Nephron (organoid): ENCODE data around the gene PYROXD2.
A peak's percentile ranks its signal among the peaks of the same experiment; 100 is the strongest.

ENCODE experiments used
- H3K27ac Mint-ChIP-seq, 3 experiments: 2 replicates each; pipeline ENCODE4 v1.8.0; 2020; ENCODE audit warnings: mixed read lengths in 3 of 3, mild to moderate bottlenecking in 2 of 3, moderate library complexity in 1 of 3
- H3K27me3 Mint-ChIP-seq: 2 replicates; pipeline ENCODE4 v1.8.0; 2021; ENCODE audit warnings: low read depth, mild to moderate bottlenecking, moderate library complexity, mixed read lengths
- H3K36me3 Mint-ChIP-seq: 2 replicates; pipeline ENCODE4 v1.8.0; 2020; ENCODE audit warnings: low read depth, mixed read lengths
- H3K4me1 Mint-ChIP-seq: 2 replicates; pipeline ENCODE4 v1.8.0; 2020; ENCODE audit warnings: mixed read lengths
- H3K4me3 Mint-ChIP-seq, 3 experiments: 2 replicates each; pipeline ENCODE4 v1.8.0; 2020; ENCODE audit warnings: mild to moderate bottlenecking in 3 of 3, mixed read lengths in 3 of 3, moderate library complexity in 2 of 3
- H3K9me3 Mint-ChIP-seq: 2 replicates; pipeline ENCODE4 v1.8.0; 2020; ENCODE audit warnings: mixed read lengths
- TF ChIP-seq, protein P1 (sequence below), 3 experiments: fragments of 200-600 bp; sonication (generic); IDR thresholded peaks; one replicate each; pipeline ENCODE4 v1.5.0; 2021; ENCODE audit warnings: antibody characterized with exemption in 3 of 3; ENCODE audit not compliant: unreplicated experiment in 3 of 3

The PYROXD2 gene

DNA sequence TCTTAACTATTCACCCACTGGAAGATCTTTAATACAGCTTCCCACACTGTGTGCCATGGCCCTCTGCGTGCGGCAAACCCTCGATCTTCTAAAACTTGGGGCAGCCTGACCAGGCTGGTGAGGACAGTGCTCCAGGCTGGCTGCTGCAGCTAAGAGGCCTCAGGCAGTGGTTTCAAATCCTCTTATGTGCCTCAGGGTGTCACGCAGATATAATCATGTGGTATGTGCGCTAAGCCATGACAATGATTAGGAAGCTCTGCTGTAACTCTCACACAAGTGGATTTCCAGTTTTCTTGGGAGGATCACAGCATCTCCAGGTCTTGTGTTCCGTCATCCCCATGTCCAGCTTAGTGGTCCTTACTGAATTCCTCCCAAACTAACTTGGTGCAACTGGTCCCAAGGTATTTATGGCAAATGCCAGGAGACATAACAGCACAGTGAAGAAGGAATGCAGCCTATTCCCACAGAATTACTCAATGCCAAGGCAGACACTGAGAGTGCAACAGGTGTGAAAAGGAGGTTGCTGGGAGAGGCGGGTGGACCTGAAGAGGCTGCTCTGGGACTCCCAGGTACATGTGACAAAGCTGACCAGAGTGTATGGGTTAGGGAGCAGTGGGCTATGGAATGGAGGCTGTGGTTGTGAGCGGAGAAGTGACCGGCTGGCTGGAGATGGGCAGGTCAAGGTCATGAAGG is 29.5 kb upstream of the PYROXD2 start:
- Mint-ChIP-seq H3K27me3 (peaks cover 3% of the 10 kb centered on the region), H3K9me3 (no peaks in the 10 kb centered on the region), H3K36me3 (peaks cover 45% of the 10 kb centered on the region)

DNA sequence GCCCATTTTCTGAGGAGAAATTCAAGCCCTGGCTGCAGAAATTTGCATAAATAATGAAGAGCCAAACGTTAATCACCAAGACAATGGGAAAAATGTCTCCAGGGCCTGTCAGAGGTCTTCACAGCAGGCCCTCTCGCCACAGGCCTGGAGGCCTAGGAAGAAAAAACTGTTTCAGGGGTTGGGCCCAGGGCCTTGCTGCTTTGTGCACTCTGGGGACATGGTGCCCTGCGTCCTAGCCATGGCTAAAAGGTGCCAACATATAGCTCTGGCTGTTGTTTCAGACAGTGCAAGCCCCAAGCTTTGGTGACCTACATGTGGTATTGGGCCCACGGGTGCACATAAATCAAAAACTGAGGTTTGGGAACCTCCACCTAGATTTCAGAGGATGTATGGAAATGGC is 23.7 kb upstream of the PYROXD2 start:
- Mint-ChIP-seq H3K9me3 (no peaks in the 10 kb centered on the region), H3K4me3 (no peak overlapping the region), H3K4me1 (no peaks in the 10 kb centered on the region), H3K27me3 (no peaks in the 10 kb centered on the region), H3K27ac (no peak overlapping the region), H3K36me3 (peaks cover 80% of the 10 kb centered on the region)
- TF ChIP-seq, protein P1, sequence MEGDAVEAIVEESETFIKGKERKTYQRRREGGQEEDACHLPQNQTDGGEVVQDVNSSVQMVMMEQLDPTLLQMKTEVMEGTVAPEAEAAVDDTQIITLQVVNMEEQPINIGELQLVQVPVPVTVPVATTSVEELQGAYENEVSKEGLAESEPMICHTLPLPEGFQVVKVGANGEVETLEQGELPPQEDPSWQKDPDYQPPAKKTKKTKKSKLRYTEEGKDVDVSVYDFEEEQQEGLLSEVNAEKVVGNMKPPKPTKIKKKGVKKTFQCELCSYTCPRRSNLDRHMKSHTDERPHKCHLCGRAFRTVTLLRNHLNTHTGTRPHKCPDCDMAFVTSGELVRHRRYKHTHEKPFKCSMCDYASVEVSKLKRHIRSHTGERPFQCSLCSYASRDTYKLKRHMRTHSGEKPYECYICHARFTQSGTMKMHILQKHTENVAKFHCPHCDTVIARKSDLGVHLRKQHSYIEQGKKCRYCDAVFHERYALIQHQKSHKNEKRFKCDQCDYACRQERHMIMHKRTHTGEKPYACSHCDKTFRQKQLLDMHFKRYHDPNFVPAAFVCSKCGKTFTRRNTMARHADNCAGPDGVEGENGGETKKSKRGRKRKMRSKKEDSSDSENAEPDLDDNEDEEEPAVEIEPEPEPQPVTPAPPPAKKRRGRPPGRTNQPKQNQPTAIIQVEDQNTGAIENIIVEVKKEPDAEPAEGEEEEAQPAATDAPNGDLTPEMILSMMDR (IDR thresholded peaks at IDR 0.05; ENCODE audit: unreplicated experiment in 3 of 3) = no peak

More for the DNA sequence above, 29.5 kb upstream of the PYROXD2 start:
- H3K4me3 Mint-ChIP-seq = peak overlapping the region; percentile 57 to 83 (median 79)
- TF ChIP-seq, protein P1 (IDR thresholded peaks at IDR 0.05; ENCODE audit: unreplicated experiment in 3 of 3) = no peak
- H3K4me1 Mint-ChIP-seq = peaks cover 6% of the 10 kb centered on the region
- peak overlapping the region; percentile 15 to 67 (median 57) for H3K27ac Mint-ChIP-seq

DNA sequence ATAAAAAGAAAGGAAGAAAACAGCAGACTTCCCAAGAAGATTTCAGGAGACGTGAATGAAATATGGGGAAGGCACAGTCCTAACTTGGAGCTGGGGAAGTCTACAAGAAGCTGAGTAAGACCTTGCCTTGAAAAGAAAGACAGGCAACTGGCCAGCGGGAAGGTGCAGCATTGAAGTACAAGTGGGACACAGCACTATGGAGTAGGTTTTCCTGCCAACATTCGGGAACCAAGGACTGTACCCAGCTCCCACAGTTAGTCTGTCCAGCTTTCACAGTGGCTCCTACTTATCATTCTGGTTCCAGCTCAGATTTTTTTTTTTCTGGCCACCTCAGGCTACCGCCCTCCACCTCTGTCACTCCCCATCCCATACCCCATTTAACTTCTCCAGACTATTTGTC is 21.7 kb upstream of the PYROXD2 start:
- TF ChIP-seq, protein P1 (IDR thresholded peaks at IDR 0.05; ENCODE audit: unreplicated experiment in 3 of 3) = no peak
- Mint-ChIP-seq H3K27ac (no peak overlapping the region), H3K9me3 (peaks cover 10% of the 10 kb centered on the region), H3K36me3 (peaks cover 81% of the 10 kb centered on the region), H3K27me3 (no peaks in the 10 kb centered on the region), H3K4me1 (no peaks in the 10 kb centered on the region), H3K4me3 (no peak overlapping the region)

DNA sequence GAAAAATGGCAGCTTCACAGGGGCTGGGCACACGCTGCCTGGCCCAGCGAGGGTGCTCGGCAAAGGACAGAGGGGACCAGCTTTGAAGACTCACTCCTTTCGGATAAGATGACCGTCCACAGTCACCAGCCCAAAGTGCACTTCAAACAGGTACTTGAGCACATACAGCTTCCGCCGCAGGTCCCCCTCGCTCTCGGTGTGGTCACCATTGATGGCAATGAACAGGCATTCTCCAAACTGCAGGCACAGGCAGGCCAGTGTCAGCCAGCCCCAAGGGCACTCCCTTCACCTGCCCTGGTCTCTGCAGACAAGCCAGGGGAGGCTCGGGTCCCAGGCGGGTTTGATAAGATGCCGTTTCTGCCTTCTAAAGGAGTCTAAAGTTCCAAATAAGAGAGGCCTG is 20.2 kb upstream of the PYROXD2 start:
- Mint-ChIP-seq H3K9me3 (peaks cover 18% of the 10 kb centered on the region), H3K36me3 (peaks cover 84% of the 10 kb centered on the region), H3K4me3 (no peak overlapping the region), H3K4me1 (no peaks in the 10 kb centered on the region), H3K27ac (no peak overlapping the region), H3K27me3 (no peaks in the 10 kb centered on the region)
- TF ChIP-seq, protein P1 (IDR thresholded peaks at IDR 0.05; ENCODE audit: unreplicated experiment in 3 of 3) = no peak

DNA sequence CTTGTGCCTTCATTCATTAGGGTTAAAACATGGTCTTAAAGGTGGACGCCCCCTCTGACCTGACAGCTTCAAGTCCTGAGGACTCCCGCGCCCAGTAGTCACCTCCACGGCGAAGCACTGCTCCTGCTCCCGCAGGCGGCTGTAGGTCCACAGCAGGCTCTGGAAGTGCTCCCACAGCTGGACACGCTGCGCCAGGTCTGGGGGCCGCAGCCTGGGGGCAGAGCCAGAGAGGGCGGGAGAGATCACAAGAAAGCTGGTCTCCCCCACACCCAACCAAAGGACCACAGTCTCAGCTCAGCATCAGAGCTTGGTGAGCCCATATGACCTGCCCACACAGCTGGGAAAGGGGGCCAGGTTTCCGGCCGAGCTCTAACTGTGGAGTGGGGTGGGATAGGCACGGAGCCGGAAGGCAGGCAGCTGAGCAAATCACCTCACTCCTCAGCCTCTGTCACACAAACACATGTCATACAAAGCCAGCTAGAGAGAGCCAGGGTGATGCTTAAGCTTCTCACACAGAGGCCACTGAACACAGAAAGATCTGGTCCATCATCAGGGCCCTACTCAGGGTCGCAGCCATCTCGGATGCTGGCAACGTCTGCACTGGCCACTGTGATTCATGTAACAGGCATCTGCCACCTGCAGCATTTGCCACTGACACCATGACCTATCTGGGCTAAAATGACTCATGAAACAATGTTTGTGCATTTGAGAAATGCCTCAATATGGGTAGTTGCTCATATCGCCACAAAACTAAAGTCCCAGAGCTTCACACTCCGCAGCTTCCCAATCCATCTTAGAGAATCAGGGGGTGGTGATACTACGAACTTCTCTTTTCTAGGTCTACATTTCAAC is 19.1 kb upstream of the PYROXD2 start:
- H3K9me3 Mint-ChIP-seq = peaks cover 18% of the 10 kb centered on the region
- H3K27me3 Mint-ChIP-seq = no peaks in the 10 kb centered on the region
- H3K36me3 Mint-ChIP-seq = peaks cover 77% of the 10 kb centered on the region
- TF ChIP-seq, protein P1 (IDR thresholded peaks at IDR 0.05; ENCODE audit: unreplicated experiment in 3 of 3) = no peak
- no peaks in the 10 kb centered on the region for H3K4me1 Mint-ChIP-seq
- no peak overlapping the region for H3K4me3 Mint-ChIP-seq
- no peak overlapping the region for H3K27ac Mint-ChIP-seq
